Right lobe of liver (tissue), 6 donors: ENCODE data around the gene STARD6. TPM values are rescaled to one million over a fixed set of nuclear protein-coding genes. Genes with fewer than 3 reads are reported as not detected.

Source experiments
- ATAC-seq, 4 donors: fragments of 200-7000 bp; cut with Tn5 transposase; one replicate each; pipeline ENCODE4 v1.9.1; 2020; ENCODE audit warnings: mild to moderate bottlenecking in 4 of 4, moderate library complexity in 4 of 4
- DNase-seq, 3 donors: peaks; one replicate each; pipeline ENCODE4 v3.0.0-alpha.2; 2020
- H3K27ac ChIP-seq, 3 donors: fragments of 200-600 bp; one replicate each; pipeline ENCODE4 v1.8.0; 2022
- H3K27me3 ChIP-seq, 2 donors: fragments of 200-600 bp; one replicate each; pipeline ENCODE4 v1.8.0; 2022
- H3K36me3 ChIP-seq, 4 donors: fragments of 200-600 bp; sonication (generic) in 1 of 4; one replicate each; pipeline versions ENCODE4 v1.5.1 to v1.8.0; 2017 to 2022; ENCODE audit warnings: control low read depth in 1 of 4
- H3K4me1 ChIP-seq, 4 donors: fragments of 200-600 bp; sonication (generic) in 1 of 4; one replicate each; pipeline versions ENCODE4 v1.5.1 to v1.8.0; 2017 to 2022; ENCODE audit warnings: control low read depth in 1 of 4
- H3K4me3 ChIP-seq, 3 donors: fragments of 200-600 bp; one replicate each; pipeline ENCODE4 v1.8.0; 2022
- H3K9me3 ChIP-seq, 4 donors: fragments of 200-600 bp; sonication (generic) in 1 of 4; one replicate each; pipeline versions ENCODE4 v1.5.1 to v1.8.0; 2017 to 2022; ENCODE audit warnings: control low read depth in 1 of 4
- POLR2A ChIP-seq: fragments of 450-650 bp; IDR thresholded peaks from one replicate; pipeline ENCODE4 v1.6.1; 2017; ENCODE audit warnings: antibody characterized with exemption, mild to moderate bottlenecking
- WGBS: methylation state at CpG from one replicate; pipeline ENCODE4 v1.1.6; 2018; ENCODE audit warnings: low coverage, low lambda C conversion rate; ENCODE audit not compliant: insufficient coverage; ENCODE audit errors: missing lambda C conversion rate; 5-methylcytosine and 5-hydroxymethylcytosine counted together
- intact Hi-C, 2 donors: fragments of 100-400 bp; cut with DNase I; formaldehyde crosslinking; loops; one replicate each; pipeline versions ENCODE4 v1.11.2 to v1.14.1; 2022
- total RNA-seq, 6 experiments: library from RNA; depleted of rRNA in 2 of 6; stranded (reverse); fragments of >200 nt in 2 of 6; fragmentation: NEBNext Ultra II Directional in 3 of 6; extraction: Animal tissue kit (Norgen Biotek cat#: 25700) in 3 of 6; gene quantifications; one replicate each; pipeline versions ENCODE4 v1.1.0 to v1.2.4, GENCODE V29; 2016 to 2023
- TF ChIP-seq, protein P1 (sequence below), 4 donors: fragments of 200-600 bp in 3 of 4; fragments of 450-650 bp in 1 of 4; IDR thresholded peaks; one replicate each; pipeline versions ENCODE4 v1.5.1 to v1.8.0; 2016 to 2022; ENCODE audit warnings: antibody characterized with exemption in 4 of 4, mild to moderate bottlenecking in 2 of 4
- donor health status: DM: no; HTN: yes; CAD: no.
- donor health status: DM: no; HTN: no; CAD: no.
- donor health status: DM: no; HTN: no; CAD: no.
- donor health status: DM: no; HTN: yes; CAD: no.
- donor health status: DM: no; HTN: yes; CAD: no.

The STARD6 gene
- total RNA-seq, 6 experiments from 2014 or later, result not detected

DNA sequence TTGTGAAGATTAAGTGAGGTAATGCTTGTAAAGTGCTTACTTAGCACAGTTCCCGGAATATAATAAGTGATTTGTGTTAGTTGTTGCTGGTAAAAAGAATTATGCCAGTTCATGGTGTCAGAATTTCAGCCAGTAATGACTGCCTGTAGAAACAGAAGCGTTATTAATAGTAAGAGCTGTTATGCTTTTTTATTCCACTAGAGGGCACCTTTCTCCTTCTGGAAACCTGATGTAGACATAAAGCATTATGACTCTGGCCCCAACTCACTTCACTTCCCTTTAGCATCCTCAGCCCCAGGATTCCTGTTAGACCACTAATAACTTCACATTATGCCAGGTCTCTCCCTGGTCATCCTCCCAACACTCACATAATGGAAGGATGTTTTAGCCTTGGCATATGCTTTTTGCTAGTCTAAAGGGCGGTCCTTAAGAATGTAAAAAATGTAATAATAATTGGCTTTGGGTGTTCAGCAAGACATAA is 34.9 kb upstream of the STARD6 start:
- 30% methylated on average over 3 of the region's 3 CpGs for WGBS
- DNase-seq, result no peak
- Histone ChIP-seq H3K27me3 (no peaks in the 10 kb centered on the region), H3K27ac (no peak overlapping the region), H3K4me3 (no peak overlapping the region), H3K9me3 (no peaks in the 10 kb centered on the region), H3K4me1 (no peaks in the 10 kb centered on the region), H3K36me3 (no peaks in the 10 kb centered on the region)
- TF ChIP-seq, protein P1, sequence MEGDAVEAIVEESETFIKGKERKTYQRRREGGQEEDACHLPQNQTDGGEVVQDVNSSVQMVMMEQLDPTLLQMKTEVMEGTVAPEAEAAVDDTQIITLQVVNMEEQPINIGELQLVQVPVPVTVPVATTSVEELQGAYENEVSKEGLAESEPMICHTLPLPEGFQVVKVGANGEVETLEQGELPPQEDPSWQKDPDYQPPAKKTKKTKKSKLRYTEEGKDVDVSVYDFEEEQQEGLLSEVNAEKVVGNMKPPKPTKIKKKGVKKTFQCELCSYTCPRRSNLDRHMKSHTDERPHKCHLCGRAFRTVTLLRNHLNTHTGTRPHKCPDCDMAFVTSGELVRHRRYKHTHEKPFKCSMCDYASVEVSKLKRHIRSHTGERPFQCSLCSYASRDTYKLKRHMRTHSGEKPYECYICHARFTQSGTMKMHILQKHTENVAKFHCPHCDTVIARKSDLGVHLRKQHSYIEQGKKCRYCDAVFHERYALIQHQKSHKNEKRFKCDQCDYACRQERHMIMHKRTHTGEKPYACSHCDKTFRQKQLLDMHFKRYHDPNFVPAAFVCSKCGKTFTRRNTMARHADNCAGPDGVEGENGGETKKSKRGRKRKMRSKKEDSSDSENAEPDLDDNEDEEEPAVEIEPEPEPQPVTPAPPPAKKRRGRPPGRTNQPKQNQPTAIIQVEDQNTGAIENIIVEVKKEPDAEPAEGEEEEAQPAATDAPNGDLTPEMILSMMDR (IDR thresholded peaks at IDR 0.05), result peak; percentile 71 to 82 (median 76)
- no peak for TF ChIP-seq POLR2A
- ATAC-seq, result peak; percentile 78 to 89 (median 86)
- intact Hi-C loops, result no loop called here

DNA sequence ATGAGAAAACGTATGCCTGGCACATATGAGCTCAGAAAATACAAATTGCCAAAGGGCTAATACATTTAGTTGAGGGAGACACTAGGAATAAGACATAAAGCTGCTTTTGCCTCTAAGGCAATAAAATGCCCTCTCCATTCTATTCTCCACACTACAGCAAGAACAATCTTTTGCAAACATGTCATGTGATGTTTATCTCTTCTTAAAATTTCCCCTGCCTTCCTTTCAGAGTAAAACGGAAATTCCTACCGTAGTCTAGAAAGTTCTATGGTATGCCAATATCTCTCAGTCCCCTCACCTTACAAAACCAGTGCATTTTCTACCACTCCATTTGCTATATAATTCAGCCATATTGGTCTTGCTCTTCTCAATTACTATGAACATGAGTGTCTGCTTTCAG is 33.2 kb upstream of the STARD6 start:
- intact Hi-C loops, result no loop called here
- WGBS, result 37% methylated on average over 3 of the region's 3 CpGs

DNA sequence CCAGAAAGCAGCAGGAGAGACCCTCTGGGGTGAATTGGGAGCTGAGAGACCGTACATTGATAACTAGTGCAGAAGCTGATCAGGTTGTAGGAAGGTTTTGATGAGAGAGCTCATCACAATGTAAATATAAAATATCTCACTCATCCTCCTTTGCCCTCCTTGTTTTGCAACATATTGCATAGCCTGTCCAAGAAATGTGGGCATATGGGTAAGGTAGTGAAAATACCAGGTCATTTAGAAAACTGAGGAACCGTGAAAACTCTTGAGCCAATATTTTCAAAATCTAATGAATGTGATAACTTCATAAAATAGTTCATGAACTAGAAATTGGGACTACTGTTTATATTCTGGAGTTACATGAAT is 31.5 kb upstream of the STARD6 start:
- Histone ChIP-seq H3K4me1 (no peaks in the 10 kb centered on the region), H3K36me3 (no peaks in the 10 kb centered on the region), H3K9me3 (no peaks in the 10 kb centered on the region), H3K4me3 (no peak overlapping the region), H3K27ac (no peak overlapping the region), H3K27me3 (no peaks in the 10 kb centered on the region)
- DNase-seq (no peak), ATAC-seq (no peak)
- intact Hi-C loops, result loop anchor here in 1 of 2 donors (5.0 kb wide), 1 partner anchor 283 kb away; no protein-coding TSS in a partner anchor
- 14% methylated on average over 2 of the region's 2 CpGs for WGBS
- TF ChIP-seq, protein P1 (IDR thresholded peaks at IDR 0.05), result no peak
- no peak for TF ChIP-seq POLR2A

More for the DNA sequence above, 33.2 kb upstream of the STARD6 start:
- H3K9me3 ChIP-seq, result no peaks in the 10 kb centered on the region
- DNase-seq, result no peak
- ATAC-seq, result no peak
- TF ChIP-seq, protein P1 (IDR thresholded peaks at IDR 0.05), result no peak
- TF ChIP-seq POLR2A, result no peak
- H3K4me1 ChIP-seq, result no peaks in the 10 kb centered on the region
- no peak overlapping the region for H3K4me3 ChIP-seq
- no peaks in the 10 kb centered on the region for H3K27me3 ChIP-seq
- no peak overlapping the region for H3K27ac ChIP-seq
- no peaks in the 10 kb centered on the region for H3K36me3 ChIP-seq

DNA sequence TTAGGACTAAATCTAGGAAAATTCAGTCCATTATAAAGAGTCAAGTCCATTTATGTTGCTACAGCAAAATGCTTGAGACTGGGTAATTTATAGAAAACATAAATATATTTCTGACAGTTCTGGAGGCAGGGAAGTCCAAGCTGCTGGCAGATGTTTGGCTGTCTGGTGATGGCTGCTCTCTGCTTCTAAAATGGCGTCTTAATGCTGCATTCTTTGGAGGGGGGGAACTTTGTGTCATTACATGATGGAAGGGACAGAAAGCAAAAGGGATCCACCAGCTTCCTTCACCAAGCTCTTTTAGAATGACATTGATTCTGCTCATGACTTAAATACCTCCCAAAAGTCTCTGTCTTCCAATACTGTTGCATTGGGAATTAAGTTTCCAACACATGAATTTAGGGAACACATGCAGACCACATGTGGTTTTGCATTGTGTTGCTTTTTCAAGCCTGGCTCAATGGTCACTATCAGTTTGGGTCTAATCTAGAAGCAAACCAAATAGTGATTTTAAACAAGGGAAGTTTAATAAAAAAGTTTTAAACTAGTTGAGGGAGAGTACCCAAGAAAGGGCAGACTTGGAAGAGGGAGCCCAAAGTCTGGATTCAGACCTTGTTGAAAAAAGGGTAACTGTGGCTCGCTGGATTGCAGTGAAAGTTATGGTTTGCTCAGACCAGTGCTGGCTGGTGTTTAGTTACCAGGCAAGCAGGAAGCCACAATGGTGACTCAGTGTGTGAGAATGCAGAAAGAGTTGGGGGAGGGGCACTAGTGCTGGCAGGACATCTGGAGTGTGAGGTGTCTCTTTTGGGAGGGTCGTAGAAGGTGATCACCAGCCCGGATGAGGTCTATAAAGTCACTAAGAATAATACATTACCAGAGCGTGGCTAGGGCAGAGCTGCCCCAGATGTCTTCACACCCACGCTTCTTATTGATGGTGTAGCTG is 30.8 kb upstream of the STARD6 start:
- no peaks in the 10 kb centered on the region for H3K4me1 ChIP-seq
- DNase-seq, result no peak
- ATAC-seq, result peak in 3 of 4 donors; percentile 27 to 82 (median 40)
- intact Hi-C loops, result loop anchor here in 1 of 2 donors (5.0 kb wide), 1 partner anchor 284 kb away; no protein-coding TSS in a partner anchor
- H3K4me3 ChIP-seq, result no peak overlapping the region
- no peak overlapping the region for H3K27ac ChIP-seq
- H3K36me3 ChIP-seq, result no peaks in the 10 kb centered on the region
- 36% methylated on average over 6 of the region's 6 CpGs for WGBS
- TF ChIP-seq POLR2A, result no peak
- TF ChIP-seq, protein P1 (IDR thresholded peaks at IDR 0.05), result no peak
- H3K9me3 ChIP-seq, result no peaks in the 10 kb centered on the region
- H3K27me3 ChIP-seq, result no peaks in the 10 kb centered on the region
